ENCODE measurements around the gene TMEM150C. TPM values are rescaled to one million over a fixed set of nuclear protein-coding genes. Genes with fewer than 3 reads are reported as not detected.

The TMEM150C gene
- total and polyA plus RNA-seq, 11 donors = 6.2 to 22.9 (median 12.6) TPM

GRCh38 chr4:82569727-82570126 is 7.9 kb upstream of the TMEM150C start:
- Histone ChIP-seq H3K4me3 (no peak overlapping the region), H3K27ac (no peak overlapping the region), H3K27me3 (no peaks in the 10 kb centered on the region), H3K36me3 (no peaks in the 10 kb centered on the region), H3K9me3 (no peaks in the 10 kb centered on the region), H3K4me1 (no peaks in the 10 kb centered on the region)
- no peak for DNase-seq
- no peak for TF ChIP-seq POLR2A (IDR thresholded peaks at IDR 0.05)
- no peak for TF ChIP-seq CTCF (IDR thresholded peaks at IDR 0.05)
- WGBS, 4 donors = 59 to 65% (median 65%) methylated on average over 3 of the region's 3 CpGs
- intact Hi-C loops (cut with DNase I) = loop anchor here in 2 of 10 donors (10.0 kb wide), 2 partner anchors 155 to 165 kb away; no protein-coding TSS in a partner anchor
- no peak for ATAC-seq

- no peak overlapping the region for H3K27ac ChIP-seq
- H3K4me3 ChIP-seq = no peak overlapping the region
- H3K36me3 ChIP-seq = no peaks in the 10 kb centered on the region
- no peak for DNase-seq
- TF ChIP-seq POLR2A (IDR thresholded peaks at IDR 0.05) = no peak
- TF ChIP-seq CTCF (IDR thresholded peaks at IDR 0.05) = no peak
- no peaks in the 10 kb centered on the region for H3K9me3 ChIP-seq
- ATAC-seq = no peak
- 84 to 90% (median 88%) methylated on average over 5 of the region's 5 CpGs for WGBS, 4 donors
- H3K27me3 ChIP-seq = no peaks in the 10 kb centered on the region
- H3K4me1 ChIP-seq = no peaks in the 10 kb centered on the region
- intact Hi-C loops (cut with DNase I) = loop anchor here in 2 of 10 donors (10.0 kb wide), 2 partner anchors 156 to 166 kb away; no protein-coding TSS in a partner anchor
Observed at GRCh38 chr4:82569076-82569475, 7.3 kb upstream of the TMEM150C start.

GRCh38 chr4:82567444-82567843 is 5.7 kb upstream of the TMEM150C start:
- Histone ChIP-seq H3K9me3 (no peaks in the 10 kb centered on the region), H3K27ac (no peak overlapping the region), H3K4me1 (peaks cover 0 to under 1% (median 0%) of the 10 kb centered on the region in 12 donors), H3K36me3 (no peaks in the 10 kb centered on the region), H3K27me3 (peaks cover 0 to 5% (median 0%) of the 10 kb centered on the region in 9 donors), H3K4me3 (no peak overlapping the region)
- WGBS, 4 donors = 91 to 97% (median 95%) methylated on average over 7 of the region's 7 CpGs
- no peak for TF ChIP-seq POLR2A (IDR thresholded peaks at IDR 0.05)
- TF ChIP-seq CTCF (IDR thresholded peaks at IDR 0.05) = no peak
- intact Hi-C loops (cut with DNase I) = loop anchor here in 2 of 10 donors (10.0 kb wide), 2 partner anchors 157 to 167 kb away; no protein-coding TSS in a partner anchor
- DNase-seq (no peak), ATAC-seq (no peak)

GRCh38 chr4:82562564-82562854 is 721 bp upstream of the TMEM150C start:
- no peaks in the 10 kb centered on the region for H3K9me3 ChIP-seq
- intact Hi-C loops (cut with DNase I) = loop anchor here in 3 of 10 donors (2.0 to 10.0 kb wide), 6 partner anchors 65 to 172 kb away; no protein-coding TSS in a partner anchor

More at GRCh38 chr4:82562564-82562854, 721 bp upstream of the TMEM150C start:
- 75 to 86% (median 83%) methylated on average over 4 of the region's 4 CpGs for WGBS, 4 donors
- DNase-seq (no peak), ATAC-seq (no peak)
- no peaks in the 10 kb centered on the region for H3K36me3 ChIP-seq
- H3K4me3 ChIP-seq = peak overlapping the region in 9 of 12 donors; percentile 63 to 83 (median 75)
- peaks cover 0 to 26% (median 0%) of the 10 kb centered on the region in 9 donors for H3K27me3 ChIP-seq
- H3K27ac ChIP-seq = peak overlapping the region in 2 of 12 donors; percentile 75 to 76
- no peak for TF ChIP-seq POLR2A (IDR thresholded peaks at IDR 0.05)
- TF ChIP-seq CTCF (IDR thresholded peaks at IDR 0.05) = no peak
- H3K4me1 ChIP-seq = peaks cover 0 to 17% (median 6%) of the 10 kb centered on the region in 12 donors

Data from heart left ventricle (tissue), 16 donors.